Colonic mucosa (tissue), 4 donors: ENCODE results near the gene WDR93. TPM values are rescaled to one million over a fixed set of nuclear protein-coding genes. Genes with fewer than 3 reads are reported as not detected.
"Not testable (repeated sequence)": the region's sequence is repeated elsewhere in the genome, so short reads cannot be mapped to it uniquely, and the experiment has no call there.

ENCODE experiments used
- DNase-seq: peaks from one replicate; pipeline ENCODE4 v3.0.0-alpha.2; 2020
- H3K27ac ChIP-seq: fragments of 200-600 bp; one replicate; pipeline ENCODE4 v1.8.0; 2021
- H3K27me3 ChIP-seq: fragments of 200-600 bp; one replicate; pipeline ENCODE4 v1.8.0; 2021
- H3K36me3 ChIP-seq: fragments of 200-600 bp; one replicate; pipeline ENCODE4 v1.8.0; 2021
- H3K4me1 ChIP-seq: fragments of 200-600 bp; one replicate; pipeline ENCODE4 v1.8.0; 2021; ENCODE audit warnings: mild to moderate bottlenecking
- H3K4me3 ChIP-seq: fragments of 200-600 bp; one replicate; pipeline ENCODE4 v1.8.0; 2021
- H3K9ac ChIP-seq, 2 donors: one replicate each; pipeline ENCODE4 v1.7.0; 2013; ENCODE audit warnings: control low read depth in 2 of 2, low read depth in 2 of 2, low read length in 2 of 2
- H3K9me3 ChIP-seq: fragments of 200-600 bp; one replicate; pipeline ENCODE4 v1.8.0; 2021
- CTCF ChIP-seq: fragments of 200-600 bp; IDR thresholded peaks from one replicate; pipeline ENCODE4 v1.8.0; 2022; ENCODE audit warnings: antibody characterized with exemption, mild to moderate bottlenecking
- intact Hi-C: fragments of 100-400 bp; cut with DNase I; formaldehyde crosslinking; loops from one replicate; pipeline ENCODE4 v1.14.1; 2022
- total RNA-seq, 2 donors: library from RNA; stranded (reverse); fragmentation: NEBNext Ultra II Directional in 1 of 2; extraction: Animal tissue kit (Norgen Biotek cat#: 25700) in 1 of 2; gene quantifications; one replicate each; pipeline ENCODE4 v1.2.1, GENCODE V29; 2021
- donor health status: healthy.
- donor health status: DM: no; HTN: no; CAD: no.
- donor health status: DM: no; HTN: no; CAD: no.

The WDR93 gene
- total RNA-seq, 2 donors from 2014 or later: 0.13 TPM; not detected in 1

- Histone ChIP-seq H3K9me3 (no peaks in the 10 kb centered on the region), H3K4me3 (no peak overlapping the region), H3K4me1 (no peaks in the 10 kb centered on the region), H3K27me3 (no peaks in the 10 kb centered on the region), H3K9ac (peak overlapping the region in 1 of 2 donors; percentile 52), H3K36me3 (no peaks in the 10 kb centered on the region), H3K27ac (peak overlapping the region; percentile 54)
- intact Hi-C loops: no loop called here
- peak; percentile 83 for DNase-seq
- no peak for TF ChIP-seq CTCF
Measured at GRCh38 chr15:89680282-89680873, 10.2 kb upstream of the WDR93 start.

DNA sequence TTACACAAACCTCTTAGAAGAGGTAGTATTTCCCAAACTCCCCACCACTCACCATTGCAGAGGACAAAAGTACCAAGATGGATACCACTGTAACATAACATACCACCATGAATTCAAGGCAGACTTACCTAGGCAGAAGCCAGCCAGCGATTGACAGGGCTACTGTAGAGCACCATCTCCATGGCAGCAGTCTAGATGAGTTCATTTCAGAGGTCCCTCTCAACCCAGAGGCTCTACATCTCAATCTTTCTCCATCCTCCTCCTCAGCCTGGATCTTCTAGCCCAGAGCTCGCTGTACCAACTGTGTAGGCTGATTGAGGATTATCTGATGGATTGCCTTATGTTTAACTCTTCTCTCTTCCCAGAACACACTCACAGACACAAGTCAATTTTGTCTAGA is 9.5 kb upstream of the WDR93 start:
- Histone ChIP-seq H3K9me3 (no peaks in the 10 kb centered on the region), H3K27me3 (no peaks in the 10 kb centered on the region)
- intact Hi-C loops: no loop called here

GRCh38 chr15:89685995-89686394 is 4.6 kb upstream of the WDR93 start:
- no peak for DNase-seq
- Histone ChIP-seq H3K36me3 (no peaks in the 10 kb centered on the region), H3K27me3 (no peaks in the 10 kb centered on the region), H3K9ac (no peak overlapping the region), H3K4me3 (no peak overlapping the region), H3K27ac (no peak overlapping the region), H3K9me3 (no peaks in the 10 kb centered on the region), H3K4me1 (no peaks in the 10 kb centered on the region)
- TF ChIP-seq CTCF: no peak
- intact Hi-C loops: no loop called here

More for the DNA sequence above, 9.5 kb upstream of the WDR93 start:
- Histone ChIP-seq H3K36me3 (no peaks in the 10 kb centered on the region), H3K9ac (peak overlapping the region in 1 of 2 donors; percentile 52), H3K4me3 (no peak overlapping the region), H3K27ac (peak overlapping the region; percentile 54), H3K4me1 (no peaks in the 10 kb centered on the region)
- DNase-seq: peak; percentile 17
- TF ChIP-seq CTCF: no peak

- intact Hi-C loops: no loop called here
- H3K9me3 ChIP-seq: no peaks in the 10 kb centered on the region
- H3K36me3 ChIP-seq: no peaks in the 10 kb centered on the region
- DNase-seq: no peak
- no peak overlapping the region for H3K27ac ChIP-seq
- H3K4me3 ChIP-seq: no peak overlapping the region
- TF ChIP-seq CTCF: no peak
- no peaks in the 10 kb centered on the region for H3K27me3 ChIP-seq
- no peak overlapping the region for H3K9ac ChIP-seq
- no peaks in the 10 kb centered on the region for H3K4me1 ChIP-seq
Measured at GRCh38 chr15:89686522-89686921, 4.1 kb upstream of the WDR93 start.

DNA sequence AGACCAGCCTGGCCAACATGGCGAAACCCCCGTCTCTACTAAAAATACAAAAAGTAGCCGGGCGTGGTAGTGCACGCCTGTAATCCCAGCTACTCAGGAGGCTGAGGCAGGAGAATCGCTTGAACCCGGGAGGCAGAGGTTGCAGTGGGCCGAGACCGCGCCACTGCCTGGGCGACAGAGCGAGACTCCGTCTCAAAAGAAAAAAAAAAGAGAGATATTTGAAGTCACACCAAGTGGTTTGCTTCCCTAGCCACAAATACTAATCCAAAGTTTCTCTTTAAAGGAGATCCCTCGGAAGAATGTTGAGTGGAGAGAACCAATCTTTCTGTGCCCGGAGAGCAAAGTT is 708 bp upstream of the WDR93 start:
- H3K4me1 ChIP-seq, H3K9me3 ChIP-seq, intact Hi-C loops, H3K27me3 ChIP-seq, H3K36me3 ChIP-seq, DNase-seq: not testable (repeated sequence)
- Histone ChIP-seq H3K4me3 (peak overlapping the region; percentile 73), H3K9ac (peak overlapping the region; percentile 90 to 98), H3K27ac (peak overlapping the region; percentile 56)

GRCh38 chr15:89693091-89693490 is 2.5 kb downstream of the WDR93 start:
- DNase-seq: no peak
- no peak overlapping the region for H3K27ac ChIP-seq
- H3K9me3 ChIP-seq: no peaks in the 10 kb centered on the region
- no peaks in the 10 kb centered on the region for H3K36me3 ChIP-seq
- no peak overlapping the region for H3K9ac ChIP-seq
- no peak overlapping the region for H3K4me3 ChIP-seq
- no peak for TF ChIP-seq CTCF
- intact Hi-C loops: no loop called here
- no peaks in the 10 kb centered on the region for H3K4me1 ChIP-seq
- H3K27me3 ChIP-seq: no peaks in the 10 kb centered on the region
